Tibial nerve (tissue), 4 donors: Measurements from ENCODE around the gene SLC38A7.

ENCODE experiments used
- CTCF ChIP-seq, 5 experiments: fragments of 200-600 bp in 3 of 5; fragments of 450-650 bp in 2 of 5; sonication (generic) in 3 of 5; IDR thresholded peaks; one replicate each; pipeline ENCODE4 v1.5.1; 2016 to 2019; ENCODE audit warnings: antibody characterized with exemption in 5 of 5, mild to moderate bottlenecking in 3 of 5, moderate library complexity in 2 of 5
- EP300 ChIP-seq, 2 donors: sonication (generic); formaldehyde crosslinking; IDR thresholded peaks; one replicate each; pipeline ENCODE4 v1.6.1; 2017; ENCODE audit warnings: antibody characterized with exemption in 2 of 2, mild to moderate bottlenecking in 1 of 2

- TF ChIP-seq CTCF (IDR thresholded peaks at IDR 0.05) (peak; percentile 76 to 92 (median 89)), EP300 (IDR thresholded peaks at IDR 0.05) (peak in 1 of 2 donors; percentile 65)
Measured at GRCh38 chr16:58733671-58734458, 49.3 kb upstream of the SLC38A7 start, which contains the start of gene GOT2.
